ENCODE data around the gene ATG9A.

Gene ATG9A

GRCh38 chr2:219214141-219214540 lies 15.3 kb downstream of the ATG9A start:
- no peaks in the 10 kb centered on the region for H3K4me1 ChIP-seq (ENCODE audit: control insufficient read depth, insufficient read depth, low read length)
- H3K27ac ChIP-seq (ENCODE audit: extremely low read depth, low read depth, low read length) = no peak overlapping the region
- H3K36me3 ChIP-seq (ENCODE audit: control insufficient read depth in 2 of 2, insufficient read depth in 1 of 2, low read length in 2 of 2) = peaks cover 15 to 73% of the 10 kb centered on the region in 2 experiments; a peak in 2 of 3 replicates
- CTCF ChIA-PET = interaction anchor here (1.0 to 1.3 kb wide), 2 partner anchors 33 to 81 kb away, joined by 3 read pairs; no protein-coding TSS in a partner anchor
- no peak for TF ChIP-seq ZNF544 (tag by site-specific recombination; IDR thresholded peaks at IDR 0.05)
- no peak for TF ChIP-seq ZNF280D (tag by site-specific recombination; IDR thresholded peaks at IDR 0.05)
- TF ChIP-seq ZNF571 (tag by site-specific recombination; IDR thresholded peaks at IDR 0.05) = no peak
- TF ChIP-seq ZNF10 (tag by site-specific recombination; IDR thresholded peaks at IDR 0.05) = peak; percentile 32; the same call in 1 of the 2 replicates
- no peak for TF ChIP-seq ZNF248 (tag by site-specific recombination; IDR thresholded peaks at IDR 0.05)
- H3K9me3 ChIP-seq (ENCODE audit: control insufficient read depth, insufficient read depth, low read depth, low read length) = no peaks in the 10 kb centered on the region
- POLR2A ChIA-PET = no interaction called here
- no peak overlapping the region for H3K4me3 ChIP-seq (ENCODE audit: low read depth, low read length)

GRCh38 chr2:219213486-219214071 lies 15.9 kb downstream of the ATG9A start:
- Histone ChIP-seq H3K27ac (ENCODE audit: extremely low read depth, low read depth, low read length) (no peak overlapping the region), H3K36me3 (ENCODE audit: control insufficient read depth in 2 of 2, insufficient read depth in 1 of 2, low read length in 2 of 2) (peaks cover 15 to 79% of the 10 kb centered on the region in 2 experiments; a peak in 2 of 3 replicates), H3K4me3 (ENCODE audit: low read depth, low read length) (no peak overlapping the region), H3K9me3 (ENCODE audit: control insufficient read depth, insufficient read depth, low read depth, low read length) (no peaks in the 10 kb centered on the region), H3K4me1 (ENCODE audit: control insufficient read depth, insufficient read depth, low read length) (no peaks in the 10 kb centered on the region)
- CTCF ChIA-PET = interaction anchor here (0.8 to 1.4 kb wide), 4 partner anchors 33 to 82 kb away, joined by 3 to 4 read pairs (median 3); no protein-coding TSS in a partner anchor
- TF ChIP-seq GLIS1 (tag by site-specific recombination; IDR thresholded peaks at IDR 0.05) (no peak), ZNF548 (tag by site-specific recombination; IDR thresholded peaks at IDR 0.05) (no peak), ZNF121 (tag by site-specific recombination; IDR thresholded peaks at IDR 0.05) (no peak), ZBTB49 (tag by site-specific recombination; IDR thresholded peaks at IDR 0.05; ENCODE audit: low read depth) (no peak), ZSCAN5A (tag by site-specific recombination; IDR thresholded peaks at IDR 0.05) (no peak), ZNF48 (tag by site-specific recombination; IDR thresholded peaks at IDR 0.05) (no peak), ZNF114 (tag by site-specific recombination; IDR thresholded peaks at IDR 0.05) (no peak), GLIS2 (tag by site-specific recombination; IDR thresholded peaks at IDR 0.05) (no peak), ZNF629 (tag by site-specific recombination; IDR thresholded peaks at IDR 0.05) (no peak), BCL11A (tag by site-specific recombination; IDR thresholded peaks at IDR 0.05; ENCODE audit: low read depth) (no peak), ZNF302 (tag by site-specific recombination; IDR thresholded peaks at IDR 0.05; ENCODE audit: low read depth) (no peak)
- POLR2A ChIA-PET = interaction anchor here (1.4 kb wide), 1 partner anchor 36 kb away, joined by 4 read pairs; no protein-coding TSS in a partner anchor

All from HEK293 (cell line).